Liver (tissue), 3 donors: Measurements from ENCODE around the gene ZNF599.

Source experiments
- GABPA ChIP-seq, 2 donors: IDR thresholded peaks in 1 of 2; conservative IDR thresholded peaks in 1 of 2; 2 replicates each; pipeline ENCODE4 v1.6.1; 2016; ENCODE audit warnings: antibody characterized with exemption in 2 of 2, mild to moderate bottlenecking in 1 of 2, moderate library complexity in 1 of 2
- RAD21 ChIP-seq, 2 donors: IDR thresholded peaks; 2 replicates each; pipeline ENCODE4 v1.6.1; 2016; ENCODE audit warnings: antibody characterized with exemption in 2 of 2, mild to moderate bottlenecking in 2 of 2
- TF ChIP-seq, protein P1 (sequence below): fragments of 150-350 bp; IDR thresholded peaks from 2 replicates; pipeline ENCODE4 v1.5.1; 2017; ENCODE audit warnings: improper control_type of control experiment, low read depth, low read length; ENCODE audit not compliant: missing input control
- TF ChIP-seq, protein P2 (sequence below): IDR thresholded peaks from 2 replicates; pipeline ENCODE4 v1.6.1; 2016; ENCODE audit warnings: antibody characterized with exemption
- donor health status: healthy.
- donor health status: healthy.

DNA sequence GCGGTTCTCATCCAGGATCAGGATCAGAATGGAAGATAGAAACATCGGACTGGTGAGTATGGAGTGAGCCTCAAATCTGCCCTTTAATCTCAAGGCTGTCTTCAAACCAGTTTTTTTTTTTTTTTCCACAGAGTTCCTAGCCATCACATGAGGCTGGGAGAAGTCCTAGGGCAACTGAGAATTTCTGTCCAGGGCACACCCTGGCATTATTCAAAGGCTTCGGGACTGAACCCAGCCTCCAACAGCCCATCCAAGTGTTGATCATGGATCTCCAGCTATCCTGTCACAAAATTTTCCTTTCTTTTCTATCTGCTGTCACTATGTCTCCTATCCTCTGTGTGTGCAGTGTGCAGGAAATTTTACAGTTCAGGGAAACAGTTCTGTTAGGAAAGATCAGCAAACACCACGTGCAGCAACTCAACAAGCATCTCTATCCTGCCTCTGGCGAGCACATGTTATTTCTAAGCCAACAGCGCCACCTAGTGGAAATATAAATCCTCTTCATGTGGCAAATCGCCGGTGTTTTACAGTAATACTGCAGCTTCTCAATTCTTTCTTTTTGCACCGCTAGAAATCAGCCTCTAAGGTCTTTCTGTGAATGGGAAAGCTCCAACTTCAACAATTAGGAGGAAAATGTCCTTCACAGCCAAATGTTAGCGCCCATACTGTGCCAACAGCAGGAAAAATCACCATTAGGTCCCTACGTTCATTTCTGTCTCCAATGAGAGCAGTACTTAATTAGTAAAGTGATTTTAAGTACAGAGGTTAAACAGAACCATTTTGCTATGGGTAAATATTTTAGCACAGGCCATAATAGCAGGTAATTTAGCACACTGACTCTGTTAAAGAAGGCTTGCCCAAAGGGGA, 60.4 kb downstream of the ZNF599 start:
- TF ChIP-seq, protein P1, sequence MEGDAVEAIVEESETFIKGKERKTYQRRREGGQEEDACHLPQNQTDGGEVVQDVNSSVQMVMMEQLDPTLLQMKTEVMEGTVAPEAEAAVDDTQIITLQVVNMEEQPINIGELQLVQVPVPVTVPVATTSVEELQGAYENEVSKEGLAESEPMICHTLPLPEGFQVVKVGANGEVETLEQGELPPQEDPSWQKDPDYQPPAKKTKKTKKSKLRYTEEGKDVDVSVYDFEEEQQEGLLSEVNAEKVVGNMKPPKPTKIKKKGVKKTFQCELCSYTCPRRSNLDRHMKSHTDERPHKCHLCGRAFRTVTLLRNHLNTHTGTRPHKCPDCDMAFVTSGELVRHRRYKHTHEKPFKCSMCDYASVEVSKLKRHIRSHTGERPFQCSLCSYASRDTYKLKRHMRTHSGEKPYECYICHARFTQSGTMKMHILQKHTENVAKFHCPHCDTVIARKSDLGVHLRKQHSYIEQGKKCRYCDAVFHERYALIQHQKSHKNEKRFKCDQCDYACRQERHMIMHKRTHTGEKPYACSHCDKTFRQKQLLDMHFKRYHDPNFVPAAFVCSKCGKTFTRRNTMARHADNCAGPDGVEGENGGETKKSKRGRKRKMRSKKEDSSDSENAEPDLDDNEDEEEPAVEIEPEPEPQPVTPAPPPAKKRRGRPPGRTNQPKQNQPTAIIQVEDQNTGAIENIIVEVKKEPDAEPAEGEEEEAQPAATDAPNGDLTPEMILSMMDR: peak; percentile 92
- TF ChIP-seq GABPA (IDR thresholded peaks at IDR 0.05 in 1 of 2, conservative IDR thresholded peaks at IDR 0.05 in 1 of 2) (no peak), RAD21 (IDR thresholded peaks at IDR 0.05) (peak; percentile 97 to 98)
- TF ChIP-seq, protein P2, sequence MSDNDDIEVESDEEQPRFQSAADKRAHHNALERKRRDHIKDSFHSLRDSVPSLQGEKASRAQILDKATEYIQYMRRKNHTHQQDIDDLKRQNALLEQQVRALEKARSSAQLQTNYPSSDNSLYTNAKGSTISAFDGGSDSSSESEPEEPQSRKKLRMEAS: peak; percentile 37
